HL-60 (cell line): ENCODE results near the gene NMRAL1.

ENCODE experiments used
- DNase-seq, 2 experiments: peaks; one replicate each; pipeline ENCODE4 v3.0.0-alpha.2; 2010 to 2020; ENCODE audit warnings: low read depth in 1 of 2, low spot score in 1 of 2
- H3K27ac ChIP-seq: fragments of 250-450 bp; sonication (Bioruptor Pico); replicated peaks from 2 replicates; pipeline ENCODE4 v1.5.1; 2020; ENCODE audit warnings: mild to moderate bottlenecking, moderate library complexity
- H3K27me3 ChIP-seq: fragments of 250-450 bp; sonication (Bioruptor Pico); 2 replicates; pipeline ENCODE4 v1.5.1; 2021; ENCODE audit warnings: mild to moderate bottlenecking, moderate library complexity; ENCODE audit not compliant: insufficient read depth, poor library complexity, severe bottlenecking
- H3K4me3 ChIP-seq: replicated peaks from 2 replicates; pipeline ENCODE4 v1.5.1; 2011; ENCODE audit warnings: mild to moderate bottlenecking, control low read depth, low read length; ENCODE audit not compliant: insufficient read depth
- CTCF ChIP-seq: IDR thresholded peaks from one replicate; pipeline ENCODE4 v1.5.1; 2011; ENCODE audit warnings: low read length, control low read depth, inconsistent platforms; ENCODE audit not compliant: insufficient read depth
- GABPA ChIP-seq: IDR thresholded peaks from 2 replicates; pipeline ENCODE4 v1.6.1; 2012; ENCODE audit warnings: low read depth
- POLR2AphosphoS5 ChIP-seq: IDR thresholded peaks from 2 replicates; pipeline ENCODE4 v1.6.1; 2012; ENCODE audit warnings: low read depth
- SPI1 ChIP-seq: IDR thresholded peaks from 2 replicates; pipeline ENCODE4 v1.6.1; 2012; ENCODE audit warnings: low read depth, mild to moderate bottlenecking, borderline replicate concordance
- TF ChIP-seq, protein P1 (sequence below): IDR thresholded peaks from 2 replicates; pipeline ENCODE4 v1.6.1; 2012; ENCODE audit warnings: low read depth; ENCODE audit not compliant: insufficient replicate concordance

Gene NMRAL1

GRCh38 chr16:4509420-4509819, 35.0 kb upstream of the NMRAL1 start:
- H3K27ac ChIP-seq: no peak overlapping the region
- no peak for DNase-seq
- H3K4me3 ChIP-seq: no peak overlapping the region
- TF ChIP-seq GABPA (no peak), CTCF (no peak), POLR2AphosphoS5 (no peak), SPI1 (no peak)
- TF ChIP-seq, protein P1, sequence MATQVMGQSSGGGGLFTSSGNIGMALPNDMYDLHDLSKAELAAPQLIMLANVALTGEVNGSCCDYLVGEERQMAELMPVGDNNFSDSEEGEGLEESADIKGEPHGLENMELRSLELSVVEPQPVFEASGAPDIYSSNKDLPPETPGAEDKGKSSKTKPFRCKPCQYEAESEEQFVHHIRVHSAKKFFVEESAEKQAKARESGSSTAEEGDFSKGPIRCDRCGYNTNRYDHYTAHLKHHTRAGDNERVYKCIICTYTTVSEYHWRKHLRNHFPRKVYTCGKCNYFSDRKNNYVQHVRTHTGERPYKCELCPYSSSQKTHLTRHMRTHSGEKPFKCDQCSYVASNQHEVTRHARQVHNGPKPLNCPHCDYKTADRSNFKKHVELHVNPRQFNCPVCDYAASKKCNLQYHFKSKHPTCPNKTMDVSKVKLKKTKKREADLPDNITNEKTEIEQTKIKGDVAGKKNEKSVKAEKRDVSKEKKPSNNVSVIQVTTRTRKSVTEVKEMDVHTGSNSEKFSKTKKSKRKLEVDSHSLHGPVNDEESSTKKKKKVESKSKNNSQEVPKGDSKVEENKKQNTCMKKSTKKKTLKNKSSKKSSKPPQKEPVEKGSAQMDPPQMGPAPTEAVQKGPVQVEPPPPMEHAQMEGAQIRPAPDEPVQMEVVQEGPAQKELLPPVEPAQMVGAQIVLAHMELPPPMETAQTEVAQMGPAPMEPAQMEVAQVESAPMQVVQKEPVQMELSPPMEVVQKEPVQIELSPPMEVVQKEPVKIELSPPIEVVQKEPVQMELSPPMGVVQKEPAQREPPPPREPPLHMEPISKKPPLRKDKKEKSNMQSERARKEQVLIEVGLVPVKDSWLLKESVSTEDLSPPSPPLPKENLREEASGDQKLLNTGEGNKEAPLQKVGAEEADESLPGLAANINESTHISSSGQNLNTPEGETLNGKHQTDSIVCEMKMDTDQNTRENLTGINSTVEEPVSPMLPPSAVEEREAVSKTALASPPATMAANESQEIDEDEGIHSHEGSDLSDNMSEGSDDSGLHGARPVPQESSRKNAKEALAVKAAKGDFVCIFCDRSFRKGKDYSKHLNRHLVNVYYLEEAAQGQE: no peak
- no peaks in the 10 kb centered on the region for H3K27me3 ChIP-seq

GRCh38 chr16:4508806-4509205, 34.4 kb upstream of the NMRAL1 start:
- H3K27ac ChIP-seq: no peak overlapping the region
- no peak overlapping the region for H3K4me3 ChIP-seq
- no peak for TF ChIP-seq CTCF
- no peak for TF ChIP-seq POLR2AphosphoS5
- no peak for TF ChIP-seq GABPA
- no peak for TF ChIP-seq SPI1
- TF ChIP-seq, protein P1: no peak
- H3K27me3 ChIP-seq: no peaks in the 10 kb centered on the region
- DNase-seq: no peak

- Histone ChIP-seq H3K4me3 (no peak overlapping the region), H3K27me3 (no peaks in the 10 kb centered on the region), H3K27ac (no peak overlapping the region)
- DNase-seq: no peak
- no peak for TF ChIP-seq POLR2AphosphoS5
- TF ChIP-seq GABPA: no peak
- TF ChIP-seq SPI1: no peak
- TF ChIP-seq, protein P1: no peak
- TF ChIP-seq CTCF: no peak
Measured at GRCh38 chr16:4507588-4508345, 33.3 kb upstream of the NMRAL1 start.
